Kidney (tissue), 14 donors: Measurements from ENCODE around the gene UBQLN4. TPM values are rescaled to one million over a fixed set of nuclear protein-coding genes. Genes with fewer than 3 reads are reported as not detected.
"Not testable (repeated sequence)": the region's sequence is repeated elsewhere in the genome, so short reads cannot be mapped to it uniquely, and the experiment has no call there.

Experiments used
- DNase-seq, 5 donors: peaks; one replicate each; pipeline ENCODE4 v3.0.0-alpha.2; 2013 to 2020
- FAIRE-seq: peaks from 2 replicates; lab custom pipeline; 2012; peaks lifted over from hg19 to GRCh38; lab: Jason Lieb, UNC
- H3K27ac ChIP-seq, 2 donors: one replicate each; pipeline ENCODE4 v1.7.0; 2013; ENCODE audit warnings: low read depth in 2 of 2, low read length in 2 of 2, inconsistent platforms in 1 of 2
- H3K27me3 ChIP-seq: one replicate; pipeline ENCODE4 v1.7.1; 2013; ENCODE audit warnings: low read length, inconsistent platforms; ENCODE audit not compliant: control insufficient read depth, insufficient read depth
- H3K36me3 ChIP-seq, 3 donors: one replicate each; pipeline versions ENCODE4 v1.7.0 to v1.7.1; 2013; ENCODE audit warnings: low read length in 3 of 3, control low read depth in 1 of 3, inconsistent platforms in 1 of 3; ENCODE audit not compliant: insufficient read depth in 3 of 3, control insufficient read depth in 2 of 3
- H3K4me1 ChIP-seq, 3 donors: one replicate each; pipeline versions ENCODE4 v1.7.0 to v1.7.1; 2013; ENCODE audit warnings: low read length in 3 of 3, inconsistent platforms in 1 of 3, low read depth in 1 of 3; ENCODE audit not compliant: control insufficient read depth in 2 of 3, insufficient read depth in 2 of 3
- H3K4me3 ChIP-seq, 3 donors: one replicate each; pipeline versions ENCODE4 v1.7.0 to v1.8.1; 2013; ENCODE audit warnings: low read length in 3 of 3, control low read depth in 1 of 3, inconsistent platforms in 1 of 3
- H3K9ac ChIP-seq, 3 donors: one replicate each; pipeline versions ENCODE4 v1.7.0 to v1.7.1; 2013; ENCODE audit warnings: low read length in 3 of 3, control low read depth in 1 of 3, inconsistent platforms in 1 of 3
- H3K9me3 ChIP-seq, 3 donors: one replicate each; pipeline versions ENCODE4 v1.7.0 to v1.7.1; 2013; ENCODE audit warnings: low read length in 3 of 3, control low read depth in 1 of 3, inconsistent platforms in 1 of 3; ENCODE audit not compliant: control insufficient read depth in 2 of 3, insufficient read depth in 1 of 3
- intact Hi-C: fragments of 100-400 bp; cut with DNase I; formaldehyde crosslinking; loops from one replicate; pipeline ENCODE4 v1.11.1; 2022
- polyA plus RNA-seq: library from polyadenylated mRNA; stranded (reverse); fragments of 350-450 nt; fragmentation: Illumina TruSeq; extraction: RNeasy Lipid Tissue Mini Kit (QIAGEN cat#74804); gene quantifications from one replicate; pipeline ENCODE4 v1.2.3, GENCODE V29; 2014; ENCODE audit warnings: low read depth, low replicate concordance; ENCODE audit not compliant: insufficient read depth
- total RNA-seq: library from RNA; stranded (reverse); fragmentation: NEBNext Ultra II Directional; extraction: Animal tissue kit (Norgen Biotek cat#: 25700); gene quantifications from one replicate; pipeline ENCODE4 v1.2.1, GENCODE V29; 2021
- TF ChIP-seq, protein P1 (sequence below): IDR thresholded peaks from 3 replicates; pipeline ENCODE4 v1.5.1; 2012; ENCODE audit warnings: mild to moderate bottlenecking, moderate library complexity, borderline replicate concordance; ENCODE audit not compliant: insufficient read depth; ENCODE audit errors: extremely low read depth
- donor health status: control.
- donor health status: control.
- donor health status: control.
- donor health status: control.
- donor health status: control.
- donor health status: DM: yes; HTN: yes; CAD: no.
- donor health status: Normal renal cell carcinoma (clear cell type).

UBQLN4 gene
- total and polyA plus RNA-seq, 2 donors from 2014 or later, result 24.5 to 24.6 TPM

DNA sequence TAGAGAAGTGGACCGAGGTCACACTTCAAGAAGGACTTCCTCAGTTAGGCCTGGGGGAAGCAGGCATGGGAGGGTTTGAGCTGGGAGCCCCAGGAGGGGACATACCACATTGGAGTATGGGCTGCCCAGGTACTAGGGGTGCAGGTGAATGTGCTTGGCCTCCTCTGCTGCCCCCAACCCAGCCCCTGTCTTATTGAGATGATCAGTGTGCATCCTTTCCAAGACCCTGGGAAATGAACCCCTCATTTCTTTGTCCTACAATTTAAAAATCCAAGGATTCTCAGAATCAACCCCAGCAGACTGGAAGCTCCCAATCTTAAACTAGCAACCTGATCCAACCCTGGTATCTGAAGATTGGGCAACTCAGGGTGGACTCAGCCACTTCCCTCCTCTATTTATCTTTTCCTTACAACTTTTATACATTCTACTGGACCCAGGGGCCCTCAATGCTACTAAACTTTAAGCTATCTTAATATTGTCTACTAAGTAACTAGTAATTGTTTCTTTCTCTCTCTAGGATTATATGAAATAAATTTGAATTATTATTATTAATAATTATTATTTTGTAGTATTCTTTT is 19.6 kb upstream of the UBQLN4 start:
- TF ChIP-seq, protein P1, sequence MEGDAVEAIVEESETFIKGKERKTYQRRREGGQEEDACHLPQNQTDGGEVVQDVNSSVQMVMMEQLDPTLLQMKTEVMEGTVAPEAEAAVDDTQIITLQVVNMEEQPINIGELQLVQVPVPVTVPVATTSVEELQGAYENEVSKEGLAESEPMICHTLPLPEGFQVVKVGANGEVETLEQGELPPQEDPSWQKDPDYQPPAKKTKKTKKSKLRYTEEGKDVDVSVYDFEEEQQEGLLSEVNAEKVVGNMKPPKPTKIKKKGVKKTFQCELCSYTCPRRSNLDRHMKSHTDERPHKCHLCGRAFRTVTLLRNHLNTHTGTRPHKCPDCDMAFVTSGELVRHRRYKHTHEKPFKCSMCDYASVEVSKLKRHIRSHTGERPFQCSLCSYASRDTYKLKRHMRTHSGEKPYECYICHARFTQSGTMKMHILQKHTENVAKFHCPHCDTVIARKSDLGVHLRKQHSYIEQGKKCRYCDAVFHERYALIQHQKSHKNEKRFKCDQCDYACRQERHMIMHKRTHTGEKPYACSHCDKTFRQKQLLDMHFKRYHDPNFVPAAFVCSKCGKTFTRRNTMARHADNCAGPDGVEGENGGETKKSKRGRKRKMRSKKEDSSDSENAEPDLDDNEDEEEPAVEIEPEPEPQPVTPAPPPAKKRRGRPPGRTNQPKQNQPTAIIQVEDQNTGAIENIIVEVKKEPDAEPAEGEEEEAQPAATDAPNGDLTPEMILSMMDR, result no peak
- Histone ChIP-seq H3K9me3 (no peaks in the 10 kb centered on the region), H3K9ac (no peak overlapping the region), H3K4me1 (peaks cover 0 to 4% (median 0%) of the 10 kb centered on the region in 3 donors), H3K27me3 (no peaks in the 10 kb centered on the region), H3K27ac (no peak overlapping the region), H3K36me3 (peaks cover 0 to 2% (median 0%) of the 10 kb centered on the region in 3 donors), H3K4me3 (no peak overlapping the region)
- intact Hi-C loops, result no loop called here
- FAIRE-seq (no peak), DNase-seq (no peak)

- Histone ChIP-seq H3K27me3 (no peaks in the 10 kb centered on the region), H3K36me3 (peaks cover 0 to 2% (median 0%) of the 10 kb centered on the region in 3 donors), H3K27ac (no peak overlapping the region), H3K9me3 (no peaks in the 10 kb centered on the region), H3K4me3 (no peak overlapping the region), H3K9ac (no peak overlapping the region), H3K4me1 (peaks cover 0 to 4% (median 0%) of the 10 kb centered on the region in 3 donors)
- TF ChIP-seq, protein P1, result no peak
- intact Hi-C loops, result no loop called here
- DNase-seq, result no peak
- no peak for FAIRE-seq
Measured at GRCh38 chr1:156072251-156072650, 18.7 kb upstream of the UBQLN4 start.

DNA sequence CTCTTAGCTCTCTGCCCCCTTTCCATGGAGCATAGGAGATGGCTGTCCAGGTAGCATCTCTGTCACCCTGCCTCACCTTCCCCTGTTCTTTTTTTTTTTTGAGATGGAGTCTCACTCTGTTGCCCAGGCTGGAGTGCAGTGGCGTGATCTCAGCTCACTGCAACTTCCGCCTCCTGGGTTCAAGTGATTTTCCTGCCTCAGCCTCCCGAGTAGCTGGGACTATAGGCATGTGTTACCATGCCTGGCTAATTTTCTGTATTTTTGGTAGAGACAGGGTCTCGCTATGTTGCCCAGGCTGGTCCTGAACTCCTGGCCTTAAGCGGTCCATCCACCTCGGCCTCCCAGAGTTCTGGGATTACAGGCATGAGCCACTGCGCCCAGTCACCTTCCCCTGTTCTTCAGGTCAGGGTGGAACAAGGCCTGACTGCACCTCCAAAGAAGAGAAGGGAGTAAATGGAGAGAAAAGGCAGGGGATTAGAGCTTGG is 17.8 kb upstream of the UBQLN4 start:
- FAIRE-seq, H3K4me1 ChIP-seq, H3K27ac ChIP-seq, DNase-seq, H3K9me3 ChIP-seq, intact Hi-C loops, H3K27me3 ChIP-seq, H3K9ac ChIP-seq, H3K36me3 ChIP-seq, H3K4me3 ChIP-seq: not testable (repeated sequence)

DNA sequence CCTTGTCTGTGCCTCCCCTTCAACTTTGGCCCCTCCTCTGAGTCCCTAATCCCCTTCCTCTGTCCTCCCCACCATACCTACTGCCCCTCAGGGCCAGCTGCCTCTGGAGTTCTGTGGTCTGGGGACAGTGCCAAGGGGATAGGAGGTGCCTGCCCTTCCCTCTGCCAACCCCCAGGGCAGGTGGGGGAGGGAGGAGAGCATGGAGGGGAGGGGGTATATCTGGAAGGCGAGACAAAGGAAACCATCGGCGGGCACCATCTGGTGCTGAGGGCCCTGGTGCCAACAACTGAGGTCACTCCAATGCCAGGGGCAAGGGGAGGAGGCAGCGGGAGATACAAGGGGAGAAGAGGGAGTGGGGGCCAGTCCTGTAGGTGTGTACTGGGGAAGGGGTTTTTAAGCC is 16.9 kb upstream of the UBQLN4 start:
- FAIRE-seq (no peak), DNase-seq (no peak)
- intact Hi-C loops, result no loop called here
- no peaks in the 10 kb centered on the region for H3K9me3 ChIP-seq
- H3K9ac ChIP-seq, result no peak overlapping the region
- H3K4me1 ChIP-seq, result no peaks in the 10 kb centered on the region
- H3K27me3 ChIP-seq, result no peaks in the 10 kb centered on the region
- H3K27ac ChIP-seq, result no peak overlapping the region
- H3K4me3 ChIP-seq, result no peak overlapping the region
- peaks cover 0 to 2% (median 0%) of the 10 kb centered on the region in 3 donors for H3K36me3 ChIP-seq
- TF ChIP-seq, protein P1, result no peak
